ENCODE measurements around the gene AXIN1. TPM values are rescaled to one million over a fixed set of nuclear protein-coding genes. Genes with fewer than 3 reads are reported as not detected.

The AXIN1 gene
- total RNA-seq, 1 donor from 2014 or later, result 30.6 TPM

- H3K27me3 Mint-ChIP-seq, result no peaks in the 10 kb centered on the region
- H3K36me3 Mint-ChIP-seq, result no peaks in the 10 kb centered on the region
- no peak overlapping the region for H3K27ac Mint-ChIP-seq
- TF ChIP-seq CTCF (conservative IDR thresholded peaks at IDR 0.05), result no peak
- no peaks in the 10 kb centered on the region for H3K9me3 Mint-ChIP-seq
- no peaks in the 10 kb centered on the region for H3K4me1 Mint-ChIP-seq (ENCODE audit: unreplicated experiment)
- no peak for DNase-seq (ENCODE audit: extremely low spot score, unreplicated experiment)
- H3K4me3 Mint-ChIP-seq, result no peak overlapping the region
These were observed 23.6 kb upstream of the AXIN1 start for GRCh38 chr16:375927-376816.

DNA sequence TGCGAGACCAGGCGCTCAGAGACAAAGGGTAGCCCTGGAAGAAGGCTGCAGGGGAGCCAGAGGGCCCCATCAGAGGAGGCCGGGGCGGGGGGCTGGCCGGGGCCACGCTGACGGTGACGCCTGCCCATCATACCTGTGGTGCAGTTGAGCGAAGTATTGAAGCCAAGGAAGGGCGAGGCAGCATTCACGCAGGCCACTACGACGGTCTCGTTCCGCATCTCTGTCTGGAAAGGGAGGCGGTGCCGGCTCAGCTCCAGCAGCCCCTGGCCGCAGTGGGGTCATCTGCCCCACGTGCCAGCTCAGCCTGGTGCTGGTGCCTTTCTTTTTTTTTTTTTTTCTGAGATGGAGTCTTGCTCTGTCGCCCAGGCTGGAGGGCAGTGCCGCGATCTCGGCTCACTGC lies 22.7 kb upstream of the AXIN1 start:
- DNase-seq (ENCODE audit: extremely low spot score, unreplicated experiment), result no peak
- Mint-ChIP-seq H3K4me1 (ENCODE audit: unreplicated experiment) (peaks cover 7% of the 10 kb centered on the region), H3K4me3 (no peak overlapping the region), H3K36me3 (no peaks in the 10 kb centered on the region), H3K27me3 (no peaks in the 10 kb centered on the region), H3K27ac (no peak overlapping the region), H3K9me3 (no peaks in the 10 kb centered on the region)
- TF ChIP-seq CTCF (conservative IDR thresholded peaks at IDR 0.05), result no peak

- no peaks in the 10 kb centered on the region for H3K27me3 Mint-ChIP-seq
- TF ChIP-seq CTCF (conservative IDR thresholded peaks at IDR 0.05), result no peak
- no peaks in the 10 kb centered on the region for H3K36me3 Mint-ChIP-seq
- no peak for DNase-seq (ENCODE audit: extremely low spot score, unreplicated experiment)
- no peak overlapping the region for H3K4me3 Mint-ChIP-seq
- no peaks in the 10 kb centered on the region for H3K9me3 Mint-ChIP-seq
- H3K4me1 Mint-ChIP-seq (ENCODE audit: unreplicated experiment), result peaks cover 7% of the 10 kb centered on the region
- H3K27ac Mint-ChIP-seq, result no peak overlapping the region
These were observed 22.0 kb upstream of the AXIN1 start for GRCh38 chr16:374616-374926.

DNA sequence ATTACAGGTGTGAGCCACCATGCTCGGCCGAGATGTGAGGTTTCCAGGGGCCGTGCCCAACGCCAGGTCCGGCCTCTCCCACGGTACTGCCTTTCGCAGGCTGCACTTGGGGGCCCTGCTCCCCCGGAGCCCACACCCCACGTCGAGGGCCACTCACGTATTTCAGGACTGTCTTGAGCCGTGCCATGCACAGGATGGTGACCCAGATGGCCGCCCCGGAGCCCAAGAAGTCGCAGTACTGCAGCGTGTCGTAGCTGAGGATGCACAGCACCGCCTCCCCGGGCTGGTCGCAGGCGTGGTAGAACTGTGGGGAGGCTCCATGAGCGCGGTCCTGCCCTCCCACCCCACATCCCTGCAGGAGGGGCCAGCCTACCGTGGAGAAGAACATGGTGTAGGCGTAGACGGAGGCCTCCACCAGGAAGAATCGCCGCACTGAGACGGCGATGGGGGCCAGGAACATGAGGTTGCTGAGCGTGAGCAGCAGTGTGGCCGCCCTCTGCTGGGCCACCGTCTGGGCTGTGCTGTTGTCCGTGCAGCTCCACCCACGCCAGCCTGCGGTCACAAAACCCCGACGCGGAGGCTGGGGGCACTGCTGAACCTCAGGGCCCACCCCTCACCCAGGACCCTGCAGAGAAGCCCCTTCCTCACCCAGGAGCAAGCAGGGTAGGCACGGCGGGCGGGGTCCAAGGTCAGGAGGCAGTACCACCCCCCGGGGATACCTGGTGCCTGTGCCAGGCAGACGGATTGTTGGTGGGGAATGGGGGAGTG lies 21.5 kb upstream of the AXIN1 start:
- H3K27ac Mint-ChIP-seq, result no peak overlapping the region
- DNase-seq (ENCODE audit: extremely low spot score, unreplicated experiment), result no peak
- H3K4me1 Mint-ChIP-seq (ENCODE audit: unreplicated experiment), result peaks cover 7% of the 10 kb centered on the region
- no peaks in the 10 kb centered on the region for H3K27me3 Mint-ChIP-seq
- no peak for TF ChIP-seq CTCF (conservative IDR thresholded peaks at IDR 0.05)
- no peaks in the 10 kb centered on the region for H3K9me3 Mint-ChIP-seq
- no peak overlapping the region for H3K4me3 Mint-ChIP-seq
- H3K36me3 Mint-ChIP-seq, result no peaks in the 10 kb centered on the region

DNA sequence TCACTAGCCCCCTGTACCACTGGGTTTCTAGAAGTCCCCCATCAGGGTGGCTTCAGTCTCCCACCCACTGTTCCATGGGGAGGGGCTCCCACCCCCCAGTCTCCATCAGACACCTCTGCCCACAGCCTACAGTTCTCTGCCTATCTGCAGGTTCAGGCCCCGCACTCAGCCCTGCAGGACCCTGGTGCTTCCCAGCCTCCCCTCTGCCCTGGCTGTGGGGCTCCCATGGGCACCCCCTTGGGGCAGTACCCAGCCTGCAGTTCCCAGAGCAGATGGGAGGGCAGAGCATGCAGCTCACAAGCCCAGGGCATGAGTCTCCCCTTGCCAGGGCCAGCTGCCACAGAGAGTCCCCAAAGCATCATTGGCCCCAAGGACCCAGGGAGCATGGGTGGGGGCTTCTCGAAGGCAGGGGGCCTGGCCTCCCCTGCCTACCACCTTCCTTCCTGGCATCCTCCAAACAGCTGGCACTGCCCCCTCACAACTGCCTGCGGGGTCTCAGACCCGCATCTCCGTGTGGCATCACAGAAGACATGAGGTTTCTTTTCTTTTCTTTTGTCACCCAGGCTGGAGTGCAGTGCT lies 20.6 kb upstream of the AXIN1 start:
- H3K9me3 Mint-ChIP-seq, result no peaks in the 10 kb centered on the region
- no peaks in the 10 kb centered on the region for H3K36me3 Mint-ChIP-seq
- no peak for TF ChIP-seq CTCF (conservative IDR thresholded peaks at IDR 0.05)
- H3K27ac Mint-ChIP-seq, result no peak overlapping the region
- H3K27me3 Mint-ChIP-seq, result no peaks in the 10 kb centered on the region
- peaks cover 7% of the 10 kb centered on the region for H3K4me1 Mint-ChIP-seq (ENCODE audit: unreplicated experiment)
- no peak overlapping the region for H3K4me3 Mint-ChIP-seq
- DNase-seq (ENCODE audit: extremely low spot score, unreplicated experiment), result no peak

Data from type B pancreatic cell (in vitro differentiated cells).